B cell (primary cell): Measurements from ENCODE around the gene TSPAN9. TPM values are rescaled to one million over a fixed set of nuclear protein-coding genes. Genes with fewer than 3 reads are reported as not detected.

Source experiments
- ATAC-seq: fragments of 200-7000 bp; cut with Tn5 transposase; one replicate; pipeline ENCODE4 v1.10.0; 2021; ENCODE audit warnings: low read depth, mild to moderate bottlenecking, moderate number of reproducible peaks, moderate library complexity
- CTCF ChIA-PET: fragments of 350-600 bp; sonication (Branson Sonifier 250); formaldehyde crosslinking; loops from one replicate; lab custom pipeline; 2021; ENCODE audit warnings: antibody characterized with exemption, inconsistent platforms; lab: Charles Lee
- POLR2A ChIA-PET: fragments of 350-600 bp; sonication (Branson Sonifier 250); formaldehyde crosslinking; loops from one replicate; lab custom pipeline; 2021; ENCODE audit warnings: antibody characterized with exemption; lab: Charles Lee
- DNase-seq: peaks from one replicate; pipeline ENCODE4 v3.0.0; 2013
- H2AFZ ChIP-seq: 2 replicates; pipeline ENCODE4 v1.6.1; 2012; ENCODE audit warnings: mild to moderate bottlenecking, low read depth, low read length; ENCODE audit not compliant: insufficient read depth, poor library complexity, severe bottlenecking
- H3K27ac ChIP-seq, 2 donors: 1 replicate in 1 of 2; 2 replicates in 1 of 2; pipeline ENCODE4 v1.5.1; 2012 to 2013; ENCODE audit warnings: low read length in 2 of 2, mild to moderate bottlenecking in 2 of 2, moderate library complexity in 1 of 2
- H3K27me3 ChIP-seq, 4 experiments: fragments of 200-600 bp in 1 of 4; sonication (generic) in 1 of 4; replicated peaks in 1 of 4; 1 replicate in 2 of 4; 2 replicates in 2 of 4; pipeline versions ENCODE4 v1.6.1 to v1.7.0; 2013 to 2016; ENCODE audit warnings: low read length in 3 of 4, mild to moderate bottlenecking in 2 of 4, mixed read lengths in 1 of 4, moderate library complexity in 1 of 4; ENCODE audit not compliant: insufficient read depth in 4 of 4, control insufficient read depth in 3 of 4; ENCODE audit errors: control extremely low read depth in 1 of 4
- H3K36me3 ChIP-seq, 2 experiments: replicated peaks in 1 of 2; 1 replicate in 1 of 2; 2 replicates in 1 of 2; pipeline versions ENCODE4 v1.6.1 to v1.7.1; 2013; ENCODE audit warnings: low read length in 1 of 2; ENCODE audit not compliant: insufficient read depth in 2 of 2, control insufficient read depth in 1 of 2; ENCODE audit errors: control extremely low read depth in 1 of 2, extremely low read depth in 1 of 2
- H3K4me1 ChIP-seq, 2 donors: fragments of 200-600 bp in 1 of 2; sonication (generic) in 1 of 2; 1 replicate in 1 of 2; 2 replicates in 1 of 2; pipeline versions ENCODE4 v1.5.1 to v1.6.1; 2013 to 2017; ENCODE audit warnings: low read length in 2 of 2; ENCODE audit not compliant: control insufficient read depth in 2 of 2, insufficient read depth in 2 of 2
- H3K4me2 ChIP-seq: replicated peaks from 2 replicates; pipeline ENCODE3; 2012; ENCODE audit warnings: mild to moderate bottlenecking, low read depth, low read length; ENCODE audit not compliant: poor library complexity, severe bottlenecking
- H3K4me3 ChIP-seq, 5 experiments: fragments of 200-600 bp in 1 of 5; sonication (generic) in 1 of 5; 1 replicate in 3 of 5; 2 replicates in 2 of 5; pipeline versions ENCODE4 v1.5.1 to v1.7.0; 2011 to 2016; ENCODE audit warnings: low read length in 4 of 5, mild to moderate bottlenecking in 4 of 5, low read depth in 2 of 5, control low read depth in 1 of 5, moderate library complexity in 1 of 5; ENCODE audit not compliant: insufficient read depth in 1 of 5; ENCODE audit errors: control extremely low read depth in 1 of 5, extremely low read depth in 1 of 5
- H3K79me2 ChIP-seq: fragments of 200-600 bp; sonication (generic); one replicate; pipeline ENCODE4 v1.6.0; 2016; ENCODE audit warnings: low read length; ENCODE audit not compliant: control insufficient read depth, insufficient read depth
- H3K9ac ChIP-seq: fragments of 200-600 bp; sonication (generic); 2 replicates; pipeline ENCODE4 v1.6.1; 2017; ENCODE audit warnings: mild to moderate bottlenecking, low read length, moderate library complexity
- H3K9me3 ChIP-seq, 3 donors: one replicate each; pipeline versions ENCODE4 v1.6.1 to v1.7.1; 2013; ENCODE audit warnings: low read length in 2 of 3; ENCODE audit not compliant: control insufficient read depth in 2 of 3, insufficient read depth in 1 of 3; ENCODE audit errors: control extremely low read depth in 1 of 3
- H4K20me1 ChIP-seq: 2 replicates; pipeline ENCODE4 v1.6.0; 2012; ENCODE audit warnings: mild to moderate bottlenecking, low read length; ENCODE audit not compliant: insufficient read depth, control insufficient read depth, poor library complexity, severe bottlenecking
- H3K27ac Mint-ChIP-seq: one replicate; pipeline ENCODE4 v1.8.0; 2021; ENCODE audit warnings: mixed read lengths
- H3K27me3 Mint-ChIP-seq: one replicate; pipeline ENCODE4 v1.8.0; 2021; ENCODE audit warnings: mixed read lengths
- H3K4me1 Mint-ChIP-seq: one replicate; pipeline ENCODE4 v1.8.0; 2021; ENCODE audit warnings: mixed read lengths
- H3K4me3 Mint-ChIP-seq: one replicate; pipeline ENCODE4 v1.8.0; 2021; ENCODE audit warnings: mixed read lengths
- H3K9me3 Mint-ChIP-seq: one replicate; pipeline ENCODE4 v1.8.0; 2022; ENCODE audit warnings: mixed read lengths; ENCODE audit not compliant: insufficient read depth
- CTCF ChIP-seq: fragments of 200-600 bp; IDR thresholded peaks from one replicate; pipeline ENCODE4 v1.8.0; 2022; ENCODE audit warnings: antibody characterized with exemption, mild to moderate bottlenecking
- EZH2 ChIP-seq: IDR thresholded peaks from 2 replicates; pipeline ENCODE4 v1.6.1; 2012; ENCODE audit warnings: borderline replicate concordance, low read depth, mild to moderate bottlenecking, moderate library complexity, low read length; ENCODE audit not compliant: insufficient read depth, poor library complexity, severe bottlenecking
- WGBS: methylation state at CpG from one replicate; pipeline ENCODE4 v1.1.5; 2013; ENCODE audit warnings: missing lambda C conversion rate; ENCODE audit not compliant: insufficient coverage; 5-methylcytosine and 5-hydroxymethylcytosine counted together
- intact Hi-C: fragments of 100-400 bp; cut with micrococcal nuclease; formaldehyde crosslinking; loops from one replicate; pipeline ENCODE4 v1.10.0; 2022
- polyA plus RNA-seq: library from polyadenylated mRNA; depleted of rRNA; stranded (reverse); fragments of >200 nt; gene quantifications from 2 replicates; pipeline ENCODE4 v1.2.3, GENCODE V29; 2012
- total RNA-seq, 2 donors: library from RNA; stranded (reverse); fragments of 120-200 nt in 1 of 2; gene quantifications; 1 replicate in 1 of 2; 2 replicates in 1 of 2; pipeline versions ENCODE4 v1.2.3 to v1.2.4, GENCODE V29; 2013 to 2022

Gene TSPAN9
- total and polyA plus RNA-seq, 2 donors (not counting 1 experiment from before 2014, with no cell fraction given): 0.15 to 0.37 TPM

DNA sequence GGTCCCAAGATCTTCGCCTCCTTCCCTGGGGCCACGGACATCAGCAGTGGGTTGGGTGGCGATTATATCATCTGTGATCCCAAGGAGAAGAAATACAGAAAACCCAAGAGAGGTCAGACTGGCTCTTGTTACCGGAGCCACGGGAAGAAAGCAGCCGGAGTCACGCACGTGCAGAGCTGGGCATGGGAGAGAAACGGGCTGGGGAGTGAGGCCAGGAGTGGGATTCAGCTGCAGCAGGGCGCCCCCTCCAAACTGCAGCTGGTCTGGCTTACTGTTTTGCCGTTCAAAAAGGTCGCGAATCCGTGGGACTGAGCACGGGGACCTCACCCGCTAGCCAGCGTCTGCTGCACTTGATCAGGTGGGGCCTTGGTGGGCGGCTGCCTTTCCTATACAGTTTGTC is 207.2 kb downstream of the TSPAN9 start:
- peaks cover 0 to 2% (median 0%) of the 10 kb centered on the region in 4 experiments for H3K27me3 ChIP-seq
- H3K36me3 ChIP-seq: no peaks in the 10 kb centered on the region
- H3K4me1 Mint-ChIP-seq: peaks cover 6% of the 10 kb centered on the region
- H3K4me1 ChIP-seq: peaks cover 0 to 8% of the 10 kb centered on the region in 2 donors
- ATAC-seq: no peak
- H4K20me1 ChIP-seq: no peaks in the 10 kb centered on the region
- no peak overlapping the region for H3K4me3 ChIP-seq
- intact Hi-C loops: no loop called here
- no peak overlapping the region for H3K27ac Mint-ChIP-seq
- H3K9me3 ChIP-seq: peaks cover 0 to 14% (median 0%) of the 10 kb centered on the region in 3 donors
- no peak for TF ChIP-seq EZH2
- CTCF ChIA-PET: no interaction called here
- H3K4me3 Mint-ChIP-seq: no peak overlapping the region
- no peaks in the 10 kb centered on the region for H3K79me2 ChIP-seq
- H3K27me3 Mint-ChIP-seq: peaks cover 6% of the 10 kb centered on the region
- no peak for DNase-seq
- 88% methylated on average over 17 of the region's 18 CpGs for WGBS
- POLR2A ChIA-PET: no interaction called here
- no peak overlapping the region for H2AFZ ChIP-seq
- H3K4me2 ChIP-seq: no peak overlapping the region
- H3K27ac ChIP-seq: no peak overlapping the region
- no peaks in the 10 kb centered on the region for H3K9me3 Mint-ChIP-seq
- no peak overlapping the region for H3K9ac ChIP-seq

DNA sequence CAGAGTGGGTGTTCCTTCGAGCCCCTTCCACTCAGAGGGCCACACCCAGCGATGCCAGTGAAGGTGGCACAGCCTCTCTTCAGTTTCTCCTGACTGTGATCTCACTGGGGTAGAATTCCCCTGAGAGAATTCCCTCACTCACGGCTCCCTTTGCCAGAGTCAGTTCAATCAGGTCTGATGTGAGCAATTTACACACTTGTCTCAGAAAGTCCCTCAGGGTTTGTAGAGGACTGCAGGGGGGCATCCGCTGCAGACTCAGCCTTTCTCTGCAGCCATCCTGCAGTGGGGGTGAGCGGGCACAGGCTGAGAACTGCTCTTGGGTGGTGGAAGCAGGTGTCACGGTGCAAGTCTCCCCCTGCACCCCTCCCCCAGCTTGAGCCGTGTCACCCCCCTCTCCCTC is 208.4 kb downstream of the TSPAN9 start:
- H3K27me3 Mint-ChIP-seq: peaks cover 6% of the 10 kb centered on the region

More for the DNA sequence above, 208.4 kb downstream of the TSPAN9 start:
- intact Hi-C loops: no loop called here
- no peak overlapping the region for H2AFZ ChIP-seq
- no peak overlapping the region for H3K4me3 Mint-ChIP-seq
- peaks cover 6% of the 10 kb centered on the region for H3K4me1 Mint-ChIP-seq
- CTCF ChIA-PET: interaction anchor here (2.5 kb wide), 1 partner anchor 15 kb away, joined by 11 read pairs; no protein-coding TSS in a partner anchor
- no peaks in the 10 kb centered on the region for H4K20me1 ChIP-seq
- ATAC-seq (no peak), DNase-seq (no peak)
- H3K27ac Mint-ChIP-seq: no peak overlapping the region
- no peak overlapping the region for H3K4me3 ChIP-seq
- H3K36me3 ChIP-seq: no peaks in the 10 kb centered on the region
- H3K27ac ChIP-seq: no peak overlapping the region
- 74% methylated on average over 3 of the region's 7 CpGs for WGBS
- H3K4me2 ChIP-seq: no peak overlapping the region
- POLR2A ChIA-PET: no interaction called here
- peaks cover 0 to 8% of the 10 kb centered on the region in 2 donors for H3K4me1 ChIP-seq
- peaks cover 0 to 2% (median 0%) of the 10 kb centered on the region in 4 experiments for H3K27me3 ChIP-seq
- no peak overlapping the region for H3K9ac ChIP-seq
- H3K9me3 Mint-ChIP-seq: no peaks in the 10 kb centered on the region
- H3K9me3 ChIP-seq: peaks cover 0 to 14% (median 0%) of the 10 kb centered on the region in 3 donors
- no peak for TF ChIP-seq CTCF
- no peak for TF ChIP-seq EZH2
- H3K79me2 ChIP-seq: no peaks in the 10 kb centered on the region
